OCI-LY3 (cell line): Measurements from ENCODE around the gene TAS1R2.

ENCODE experiments used
- H2AFZ ChIP-seq: fragments of 200-600, 300-600 bp; shearing (Covaris generic); 2 replicates; pipeline ENCODE4 v1.6.0; 2014; ENCODE audit warnings: antibody characterized with exemption, low read depth, low read length
- H3K27ac ChIP-seq: fragments of 200-600, 300-600 bp; sonication (generic); 2 replicates; pipeline ENCODE4 v1.5.1; 2014; ENCODE audit warnings: mild to moderate bottlenecking, low read length, moderate library complexity, mixed read lengths
- H3K27me3 ChIP-seq: fragments of 200-600, 300-600 bp; sonication (generic); 2 replicates; pipeline ENCODE4 v1.6.1; 2014; ENCODE audit warnings: low read depth, low read length, mixed read lengths
- H3K36me3 ChIP-seq: fragments of 200-600, 300-600 bp; sonication (generic); replicated peaks from 2 replicates; pipeline ENCODE3; 2014; ENCODE audit warnings: low read depth, low read length, mixed read lengths
- H3K4me1 ChIP-seq: fragments of 300-600, 200-600 bp; sonication (generic); 2 replicates; pipeline ENCODE4 v1.6.1; 2014; ENCODE audit warnings: low read length, mixed read lengths
- H3K4me2 ChIP-seq: fragments of 200-600, 300-600 bp; sonication (generic); 2 replicates; pipeline ENCODE4 v1.6.1; 2014; ENCODE audit warnings: low read length, mixed read lengths
- H3K4me3 ChIP-seq: fragments of 300-600, 200-600 bp; sonication (generic); 2 replicates; pipeline ENCODE4 v1.5.1; 2014; ENCODE audit warnings: antibody characterized with exemption, mild to moderate bottlenecking, low read length, moderate library complexity
- H3K79me2 ChIP-seq: fragments of 300-600, 200-600 bp; shearing (Covaris generic); 2 replicates; pipeline ENCODE4 v1.6.1; 2014; ENCODE audit warnings: mild to moderate bottlenecking, low read length, mixed read lengths
- H3K9ac ChIP-seq: fragments of 300-600, 200-600 bp; shearing (Covaris generic); 2 replicates; pipeline ENCODE4 v1.6.0; 2014; ENCODE audit warnings: mild to moderate bottlenecking, low read length, moderate library complexity
- H3K9me3 ChIP-seq: fragments of 200-600, 300-600 bp; shearing (Covaris generic); 2 replicates; pipeline ENCODE4 v1.6.1; 2014; ENCODE audit warnings: low read length, mixed read lengths; ENCODE audit not compliant: insufficient read depth
- H4K20me1 ChIP-seq: fragments of 200-600, 300-600 bp; sonication (generic); 2 replicates; pipeline ENCODE4 v1.6.1; 2016; ENCODE audit warnings: low read length, mixed read lengths; ENCODE audit not compliant: insufficient read depth
- CTCF ChIP-seq: fragments of 200-600, 300-600 bp; sonication (generic); IDR thresholded peaks from 2 replicates; pipeline ENCODE4 v1.5.1; 2014; ENCODE audit warnings: antibody characterized with exemption, low read length, low read depth
- EZH2phosphoT487 ChIP-seq: fragments of 200-600 bp; shearing (Covaris generic); IDR thresholded peaks from 2 replicates; pipeline ENCODE4 v1.6.1; 2018; ENCODE audit warnings: antibody characterized with exemption, mixed run types, low read depth

The TAS1R2 gene

GRCh38 chr1:18808550-18808949 is 50.9 kb downstream of the TAS1R2 start:
- Histone ChIP-seq H3K27me3 (no peaks in the 10 kb centered on the region), H3K9ac (no peak overlapping the region), H3K4me2 (no peak overlapping the region), H2AFZ (no peak overlapping the region), H3K36me3 (no peaks in the 10 kb centered on the region), H3K4me3 (no peak overlapping the region), H3K27ac (no peak overlapping the region), H3K79me2 (no peaks in the 10 kb centered on the region), H3K9me3 (no peaks in the 10 kb centered on the region), H4K20me1 (no peaks in the 10 kb centered on the region), H3K4me1 (no peaks in the 10 kb centered on the region)
- no peak for TF ChIP-seq CTCF
- no peak for TF ChIP-seq EZH2phosphoT487

GRCh38 chr1:18807334-18808063 is 52.0 kb downstream of the TAS1R2 start:
- Histone ChIP-seq H3K9ac (no peak overlapping the region), H2AFZ (no peak overlapping the region), H3K79me2 (no peaks in the 10 kb centered on the region), H3K27ac (no peak overlapping the region), H3K4me2 (no peak overlapping the region), H3K4me1 (no peaks in the 10 kb centered on the region), H3K9me3 (no peaks in the 10 kb centered on the region), H4K20me1 (no peaks in the 10 kb centered on the region), H3K36me3 (no peaks in the 10 kb centered on the region), H3K27me3 (no peaks in the 10 kb centered on the region), H3K4me3 (no peak overlapping the region)
- TF ChIP-seq CTCF (no peak), EZH2phosphoT487 (no peak)

GRCh38 chr1:18805925-18806849 is 53.3 kb downstream of the TAS1R2 start:
- TF ChIP-seq CTCF (no peak), EZH2phosphoT487 (no peak)
- no peak overlapping the region for H3K9ac ChIP-seq
- no peak overlapping the region for H2AFZ ChIP-seq
- H3K4me3 ChIP-seq = no peak overlapping the region
- H3K27me3 ChIP-seq = no peaks in the 10 kb centered on the region
- H3K36me3 ChIP-seq = no peaks in the 10 kb centered on the region
- no peaks in the 10 kb centered on the region for H3K4me1 ChIP-seq
- no peaks in the 10 kb centered on the region for H3K9me3 ChIP-seq
- H4K20me1 ChIP-seq = no peaks in the 10 kb centered on the region
- no peaks in the 10 kb centered on the region for H3K79me2 ChIP-seq
- H3K4me2 ChIP-seq = no peak overlapping the region
- no peak overlapping the region for H3K27ac ChIP-seq
